ENCODE measurements around the gene KIFC1. TPM values are rescaled to one million over a fixed set of nuclear protein-coding genes. Genes with fewer than 3 reads are reported as not detected.
A peak's percentile ranks its signal among the peaks of the same experiment; 100 is the strongest.

The KIFC1 gene
- total and polyA plus RNA-seq, 9 of the 15 experiments (the other 6 are each of a cell fraction or from before 2014, with no cell fraction given): 1.3 to 95.2 (median 76.9) TPM

GRCh38 chr6:33391278-33391921 is at the start of gene KIFC1 (continued):
- no peak for TF ChIP-seq NCOA4 (IDR thresholded peaks at IDR 0.05; ENCODE audit: partially characterized antibody)
- TF ChIP-seq RBM34 (IDR thresholded peaks at IDR 0.05; ENCODE audit: borderline replicate concordance, insufficient read depth, low read length): no peak
- no peak for TF ChIP-seq RNF219 (CRISPR knock-in tag; IDR thresholded peaks at IDR 0.05)
- TF ChIP-seq PTBP1 (IDR thresholded peaks at IDR 0.05; ENCODE audit: low read depth, low read length): no peak
- TF ChIP-seq GABPB2 (CRISPR knock-in tag; conservative IDR thresholded peaks at IDR 0.05): no peak
- peak; percentile 93 for TF ChIP-seq PHF20 (IDR thresholded peaks at IDR 0.05; ENCODE audit: partially characterized antibody)
- no peak for TF ChIP-seq ZC3H4 (CRISPR knock-in tag; IDR thresholded peaks at IDR 0.05; ENCODE audit: borderline replicate concordance)
- TF ChIP-seq THAP7 (CRISPR knock-in tag; IDR thresholded peaks at IDR 0.05): no peak
- TF ChIP-seq WHSC1 (IDR thresholded peaks at IDR 0.05; ENCODE audit: low read length): no peak
- TF ChIP-seq GABPA (tag; conservative IDR thresholded peaks at IDR 0.05; ENCODE audit: low read depth): peak; percentile 97
- TF ChIP-seq RFX5 (IDR thresholded peaks at IDR 0.05; ENCODE audit: low read depth, low read length): no peak
- no peak for TF ChIP-seq SRSF1 (IDR thresholded peaks at IDR 0.05; ENCODE audit: low read depth, low read length)
- peak; percentile 2; the same call in 1 of the 2 replicates for TF ChIP-seq ZNF384 (IDR thresholded peaks at IDR 0.05; ENCODE audit: low read depth, low read length)
- TF ChIP-seq GTF2B (IDR thresholded peaks at IDR 0.05; ENCODE audit: extremely low read depth, insufficient read length): no peak
- peak in 1 of 2 experiments; percentile 91; a peak in 2 of 4 replicates for TF ChIP-seq ZNF639 (CRISPR knock-in tag; conservative IDR thresholded peaks at IDR 0.05 in 1 of 2, IDR thresholded peaks at IDR 0.05 in 1 of 2)
- TF ChIP-seq CGGBP1 (CRISPR knock-in tag; IDR thresholded peaks at IDR 0.05): no peak
- peak; percentile 76 for TF ChIP-seq DEAF1 (CRISPR knock-in tag; IDR thresholded peaks at IDR 0.05)
- TF ChIP-seq COPS2 (conservative IDR thresholded peaks at IDR 0.05): no peak
- no peak for TF ChIP-seq NFIX (CRISPR knock-in tag; IDR thresholded peaks at IDR 0.05; ENCODE audit: low read depth)
- peak; percentile 88 to 94; a peak in 3 of 4 replicates for TF ChIP-seq SIN3A (IDR thresholded peaks at IDR 0.05; ENCODE audit: borderline replicate concordance in 2 of 2, control insufficient read depth in 1 of 2, low read depth in 2 of 2, low read length in 2 of 2)
- TF ChIP-seq SREBF2 (CRISPR knock-in tag; IDR thresholded peaks at IDR 0.05): no peak
